HG03520 (cell line): ENCODE measurements around the gene TAL1.

Experiments used
- ATAC-seq: cut with Tn5 transposase; IDR thresholded peaks from one replicate; pipeline ENCODE4 v1.9.1; 2021; ENCODE audit warnings: mild to moderate bottlenecking, moderate library complexity; ENCODE audit not compliant: unreplicated experiment

The TAL1 gene

DNA sequence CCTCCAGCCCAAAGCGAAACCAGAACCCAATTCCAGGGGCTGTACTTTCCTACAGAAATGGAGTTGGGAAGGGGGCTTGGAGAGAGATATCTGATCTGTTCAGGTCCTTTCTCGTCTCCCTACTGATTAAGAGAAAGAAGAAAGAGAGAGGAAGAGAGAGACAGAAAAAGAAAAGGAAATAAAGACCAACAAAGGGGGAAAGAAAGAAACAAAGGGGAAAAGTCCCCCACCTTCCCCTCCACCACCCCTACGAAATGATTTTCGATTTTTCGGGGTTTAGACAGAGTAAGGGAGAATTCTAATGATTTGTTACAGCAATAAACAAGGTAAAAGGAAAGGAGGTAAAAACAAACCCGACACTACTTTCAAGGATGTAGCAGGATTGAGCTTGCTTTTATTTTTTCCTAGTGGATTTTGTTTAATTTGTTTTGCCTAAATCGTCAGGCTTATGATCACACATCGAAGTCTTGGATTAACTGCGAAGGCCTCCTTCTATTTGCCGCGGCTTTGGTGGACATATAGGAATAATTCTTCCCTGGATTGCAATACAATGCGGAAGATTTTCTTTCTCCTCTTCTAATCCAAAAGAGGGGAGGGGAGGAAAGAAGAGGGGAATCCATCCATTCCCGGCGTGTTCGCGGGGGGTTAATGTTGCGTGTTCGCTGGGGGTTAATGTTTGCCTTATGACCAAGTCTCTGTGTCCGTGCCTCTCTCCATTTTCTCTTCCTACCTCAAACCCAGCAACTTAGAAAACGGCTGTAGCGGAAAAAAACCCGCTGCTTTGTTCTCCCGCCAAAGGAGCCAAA is 1.9 kb downstream of the TAL1 start:
- no peak for ATAC-seq

DNA sequence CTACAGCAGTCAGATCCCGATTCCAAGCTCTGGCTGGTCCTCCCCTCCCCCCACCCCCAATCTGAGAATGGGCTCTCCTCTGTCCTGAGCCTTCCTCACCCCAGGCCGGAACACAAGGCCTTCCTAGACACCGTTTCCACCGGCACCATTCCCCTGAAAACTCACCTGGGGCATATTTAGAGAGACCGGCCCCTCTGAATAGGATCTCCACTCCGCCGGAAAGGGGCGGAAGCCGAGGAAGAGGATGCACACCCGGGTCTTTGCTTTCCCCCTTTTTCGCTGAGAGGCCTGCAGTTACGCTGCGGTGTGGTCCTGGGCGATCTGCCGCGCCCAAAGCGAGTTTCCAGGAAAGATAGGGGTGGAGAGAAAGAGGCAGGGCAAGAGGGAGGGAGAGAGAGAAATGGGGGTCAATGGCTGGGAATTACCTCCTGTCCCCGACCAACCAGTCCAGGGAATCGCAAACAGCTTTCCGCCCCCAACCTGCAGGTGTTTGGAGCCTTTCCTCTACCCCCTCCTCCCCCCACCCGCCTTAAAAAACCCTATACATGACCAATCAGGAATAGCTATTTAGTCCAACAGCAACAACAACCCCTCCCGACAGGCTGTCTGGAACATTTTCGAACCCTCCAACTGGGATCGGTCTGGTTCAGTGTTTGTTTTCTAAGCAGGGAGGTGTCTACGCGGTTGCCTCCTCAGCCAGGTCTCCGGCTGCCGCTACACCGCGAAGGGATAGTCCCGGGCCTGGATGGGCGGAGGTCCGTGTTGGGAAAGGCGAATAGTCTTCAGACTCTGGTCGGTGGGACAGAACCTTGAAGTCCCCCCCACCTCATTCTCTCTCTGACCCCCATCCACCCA is 2.8 kb downstream of the TAL1 start:
- ATAC-seq: no peak

DNA sequence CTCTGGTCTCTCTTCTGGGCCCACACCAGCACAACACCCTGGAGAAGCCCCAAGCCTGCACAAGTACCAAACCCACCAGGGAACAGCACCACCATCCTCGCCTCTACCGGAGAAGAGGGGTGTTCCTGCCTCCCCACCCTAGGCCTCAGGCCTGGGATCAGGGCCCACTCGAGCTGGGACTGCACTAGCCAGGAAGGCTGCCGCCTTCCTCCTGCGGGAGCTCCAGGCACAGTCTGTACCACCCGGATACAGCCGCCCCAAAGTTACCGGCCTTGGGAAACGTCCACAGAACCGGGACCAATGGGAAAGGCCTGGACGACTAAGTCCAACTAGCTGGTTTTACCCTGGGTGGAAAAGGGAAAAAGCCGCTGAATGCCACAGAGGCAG is 3.4 kb downstream of the TAL1 start:
- ATAC-seq: no peak

DNA sequence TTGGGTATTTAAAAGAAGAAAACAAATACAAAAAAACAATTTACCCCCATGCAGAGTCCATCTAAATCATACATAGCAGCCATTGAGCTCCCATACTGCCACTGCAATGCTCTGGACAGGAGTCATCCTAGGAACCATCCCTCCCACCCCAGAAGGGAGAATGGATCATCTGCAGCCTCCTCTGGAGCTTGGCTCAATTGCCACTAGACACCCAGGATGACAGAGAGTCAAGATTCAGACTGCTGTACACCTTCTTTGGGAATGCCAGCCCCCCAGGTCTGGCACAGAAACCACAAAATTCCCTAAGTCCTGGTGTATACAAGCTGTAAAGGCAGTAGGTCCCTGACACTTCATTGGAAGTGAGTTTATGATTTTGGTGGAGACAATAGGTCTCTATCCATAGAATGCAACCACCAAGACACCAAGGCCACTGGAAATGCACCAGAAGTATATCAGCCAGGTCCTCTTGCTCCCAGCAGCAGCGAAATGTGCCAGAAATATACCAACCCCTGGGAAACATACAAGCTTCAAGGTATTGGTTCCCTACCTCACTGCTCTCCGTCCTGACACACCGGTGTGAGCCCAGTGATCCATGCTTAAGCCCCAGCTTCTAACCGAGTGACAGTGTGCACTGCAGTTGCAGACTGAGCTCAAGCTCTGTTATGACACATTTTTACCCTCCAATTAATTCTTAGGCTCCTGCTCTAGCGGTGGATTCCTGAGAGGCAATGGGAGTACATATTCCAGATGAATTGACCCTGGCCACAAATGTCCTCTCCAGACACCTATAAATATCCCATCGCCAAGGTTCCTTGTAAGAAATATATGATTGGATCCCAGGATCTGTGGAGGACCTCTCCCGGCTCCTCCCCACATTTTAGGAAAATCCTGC is 4.4 kb downstream of the TAL1 start:
- no peak for ATAC-seq

DNA sequence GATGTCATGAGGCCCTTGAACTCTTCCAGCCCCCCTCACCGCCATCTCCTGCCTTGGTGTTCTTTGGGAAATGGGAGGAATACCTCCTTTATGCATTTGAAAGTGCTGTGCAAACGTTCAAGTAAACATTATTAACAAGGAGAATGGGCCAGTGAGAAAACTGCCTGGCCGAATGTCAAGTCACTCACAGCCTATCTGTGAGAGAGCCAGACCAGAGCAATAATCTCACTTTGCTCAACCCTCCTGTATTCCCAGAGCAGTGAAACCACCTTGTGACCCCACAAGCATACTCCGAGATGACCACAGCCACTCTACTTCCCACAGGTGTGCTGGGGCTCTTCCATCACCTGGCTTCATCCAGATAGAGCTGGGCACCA is 5.2 kb downstream of the TAL1 start:
- ATAC-seq: no peak

DNA sequence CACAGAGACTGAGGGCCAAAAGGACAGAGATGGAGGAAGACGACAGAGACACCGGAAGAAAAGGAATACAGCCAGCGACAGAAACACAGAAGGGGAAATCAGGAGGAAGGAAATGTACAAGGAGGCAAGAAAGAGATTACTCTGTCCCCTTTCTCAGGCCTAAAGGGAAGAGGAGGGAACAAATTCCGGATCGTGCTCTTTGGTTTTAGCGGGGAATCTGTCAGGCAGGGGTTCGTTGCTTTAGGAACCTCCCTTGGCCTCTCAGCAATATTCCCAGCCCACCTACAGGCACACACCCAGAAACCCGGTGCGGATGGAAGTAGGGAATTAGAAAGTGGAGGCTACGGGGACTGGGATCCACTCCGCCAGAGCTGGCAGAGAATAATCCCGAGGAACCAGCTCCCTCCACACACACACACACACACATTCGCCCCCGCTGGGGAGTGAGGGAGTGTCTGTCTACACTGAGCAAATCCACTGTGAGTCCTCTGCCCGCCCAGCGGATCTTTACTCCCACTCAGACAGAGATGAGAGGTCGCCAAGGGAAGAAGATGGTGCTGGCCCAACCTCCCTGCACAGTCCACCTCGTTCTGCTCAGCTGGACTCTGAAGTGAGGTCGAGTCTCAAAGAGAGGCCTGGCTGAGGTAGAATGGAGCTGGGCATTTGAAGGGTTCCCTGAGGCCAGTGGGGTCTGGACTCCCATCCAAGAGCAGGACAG is 5.7 kb downstream of the TAL1 start:
- no peak for ATAC-seq

DNA sequence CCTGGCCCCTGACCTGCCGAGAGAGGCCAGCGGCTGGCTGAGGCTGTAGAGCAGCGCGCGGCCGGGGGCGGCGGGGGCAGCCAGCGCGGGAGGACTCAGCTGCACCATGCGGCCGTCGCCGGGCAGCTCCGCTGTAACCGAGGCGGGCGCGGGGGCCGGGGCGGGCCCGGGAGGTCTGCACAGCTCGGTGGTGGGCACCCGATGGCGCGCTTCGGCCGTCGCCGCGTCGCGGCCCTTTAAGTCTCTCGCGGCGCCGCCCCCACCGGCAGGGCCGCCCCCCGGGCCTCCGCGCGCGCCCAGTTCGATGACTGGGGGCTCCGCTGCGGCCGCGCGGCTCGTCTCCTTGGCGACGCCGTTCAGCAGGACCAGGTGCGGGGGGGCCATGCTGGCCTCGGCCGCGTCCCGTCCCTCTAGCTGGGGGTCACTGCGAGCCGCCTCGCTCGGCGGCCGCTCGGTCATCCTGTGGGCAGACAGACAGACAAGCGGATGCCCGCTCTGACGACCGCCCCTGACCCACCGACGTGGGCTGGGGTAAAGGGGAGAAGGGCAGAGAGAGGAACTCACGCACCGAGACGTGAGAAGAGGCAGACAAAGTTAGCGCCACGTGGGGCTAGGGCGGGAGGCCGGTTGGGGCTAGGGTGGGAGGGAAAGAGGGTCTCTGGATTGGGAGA is 6.5 kb downstream of the TAL1 start:
- ATAC-seq: no peak

DNA sequence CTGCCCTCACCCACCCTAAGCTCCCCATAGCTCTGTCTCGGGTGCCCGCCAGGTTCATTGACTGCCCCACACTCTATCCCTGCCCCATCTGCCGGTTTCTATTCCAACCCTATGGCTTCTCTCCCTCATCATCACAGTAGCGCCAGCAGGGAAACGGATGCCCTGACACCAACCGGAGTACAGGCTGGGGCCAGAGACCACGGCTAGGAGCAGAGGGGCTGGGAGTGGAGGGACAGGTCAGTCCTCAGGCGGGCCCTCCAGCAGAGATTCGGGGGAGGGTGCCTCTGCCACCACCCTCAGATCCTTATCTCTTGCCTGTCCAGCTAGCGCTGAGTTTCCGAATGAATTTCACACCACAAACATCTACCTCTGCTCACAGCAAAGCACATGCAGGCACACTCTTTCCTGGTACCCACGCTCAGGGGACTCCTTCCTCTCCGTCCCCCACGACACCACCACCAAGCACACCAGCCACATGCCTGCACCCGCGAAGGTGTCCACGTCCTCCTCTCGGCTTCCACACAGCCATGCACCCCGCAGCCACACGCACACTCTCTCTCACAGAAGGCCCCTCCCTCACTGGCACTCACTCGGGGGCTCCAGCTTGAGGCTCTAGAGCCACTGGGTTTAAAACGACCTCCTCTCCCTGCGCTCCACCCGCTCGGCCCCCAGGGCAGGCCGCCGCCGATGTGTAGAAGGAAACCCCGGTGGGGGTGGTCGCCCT is 7.2 kb downstream of the TAL1 start:
- no peak for ATAC-seq

DNA sequence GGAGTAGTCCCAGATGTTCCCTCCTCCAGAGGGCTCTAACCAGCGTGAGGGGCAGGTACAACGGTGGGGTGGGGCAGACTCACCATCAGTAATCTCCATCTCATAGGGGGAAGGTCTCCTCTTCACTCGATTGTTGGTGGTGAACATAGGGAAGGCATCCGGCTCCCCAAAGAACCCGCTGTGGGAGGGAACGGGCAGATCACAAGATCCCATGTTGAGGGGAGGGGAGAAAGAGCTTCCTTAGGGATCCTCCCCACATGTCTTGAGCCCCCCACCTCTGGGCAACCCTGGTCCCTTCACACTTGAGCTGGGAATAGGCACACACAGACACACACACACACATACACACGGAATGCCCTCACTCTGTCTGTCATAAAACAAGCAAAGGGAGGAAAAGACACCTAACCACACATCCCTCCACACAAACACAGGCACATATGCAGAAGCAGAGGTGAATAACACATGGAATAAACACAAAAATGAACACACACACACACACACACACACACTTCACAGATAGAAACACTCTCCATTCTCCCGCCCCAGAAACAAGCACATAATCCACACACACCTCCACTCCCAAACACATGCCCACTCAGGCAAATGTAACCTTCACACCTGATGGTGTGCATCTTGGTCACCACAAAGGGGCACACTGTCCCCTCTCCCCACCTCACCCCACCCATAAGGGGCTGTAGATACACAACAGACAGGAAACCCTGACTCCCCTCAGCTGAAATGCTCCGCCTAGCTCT is 7.9 kb downstream of the TAL1 start:
- ATAC-seq: no peak

DNA sequence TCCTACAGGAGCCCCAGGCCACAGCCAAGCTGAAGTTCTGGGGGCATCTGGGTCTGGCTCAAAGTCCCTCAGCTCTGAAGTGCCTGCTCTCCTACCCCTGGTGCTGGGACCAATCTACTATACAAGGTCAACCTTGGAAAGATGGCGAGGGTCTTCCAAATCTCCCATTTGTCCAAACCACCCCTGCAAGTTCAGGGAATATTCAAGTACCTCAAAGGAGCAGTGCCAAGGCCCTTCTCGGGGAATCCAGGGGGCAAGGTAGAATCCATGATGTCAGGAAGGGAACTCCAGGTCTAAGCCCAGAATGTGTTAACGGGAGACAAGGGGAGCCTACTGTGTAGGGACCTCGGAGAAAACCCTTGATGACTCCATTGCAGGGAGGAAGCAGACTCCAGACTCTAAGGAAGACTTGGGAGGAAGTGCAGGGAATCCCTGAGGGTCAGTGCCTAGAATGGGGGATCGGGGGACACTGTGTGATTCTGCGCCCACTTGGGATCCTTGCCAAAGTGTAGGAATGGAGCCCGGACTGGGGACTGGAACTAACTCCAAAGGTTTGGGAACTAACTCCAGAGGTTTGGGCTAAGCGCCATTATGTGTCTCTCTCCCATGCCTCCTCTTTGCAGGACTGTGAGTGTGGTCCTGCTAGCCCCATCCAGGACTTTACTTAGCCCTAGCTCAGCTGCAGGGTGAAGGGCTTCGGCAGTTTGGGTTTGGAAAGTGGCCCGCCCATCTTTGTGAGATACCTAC is 8.7 kb downstream of the TAL1 start:
- no peak for ATAC-seq

DNA sequence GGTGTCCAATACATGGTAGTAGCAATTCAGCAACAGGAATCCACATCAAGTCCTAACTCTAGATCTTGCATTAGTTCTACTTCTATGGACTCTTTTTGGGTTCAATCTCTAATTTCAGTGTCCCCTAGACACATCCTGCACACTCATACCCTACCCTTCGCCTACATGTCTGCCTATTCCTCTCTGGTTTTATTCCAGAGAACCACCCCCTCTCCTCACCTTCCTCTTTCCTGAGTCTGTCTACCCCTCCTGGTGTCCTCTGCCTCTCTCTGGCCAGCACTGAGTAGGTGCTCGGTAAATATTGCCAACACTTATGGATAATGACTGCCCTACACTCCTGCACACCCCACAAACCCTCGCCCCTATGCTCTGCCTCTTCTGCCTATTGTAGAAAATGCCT is 9.5 kb downstream of the TAL1 start:
- ATAC-seq: no peak

DNA sequence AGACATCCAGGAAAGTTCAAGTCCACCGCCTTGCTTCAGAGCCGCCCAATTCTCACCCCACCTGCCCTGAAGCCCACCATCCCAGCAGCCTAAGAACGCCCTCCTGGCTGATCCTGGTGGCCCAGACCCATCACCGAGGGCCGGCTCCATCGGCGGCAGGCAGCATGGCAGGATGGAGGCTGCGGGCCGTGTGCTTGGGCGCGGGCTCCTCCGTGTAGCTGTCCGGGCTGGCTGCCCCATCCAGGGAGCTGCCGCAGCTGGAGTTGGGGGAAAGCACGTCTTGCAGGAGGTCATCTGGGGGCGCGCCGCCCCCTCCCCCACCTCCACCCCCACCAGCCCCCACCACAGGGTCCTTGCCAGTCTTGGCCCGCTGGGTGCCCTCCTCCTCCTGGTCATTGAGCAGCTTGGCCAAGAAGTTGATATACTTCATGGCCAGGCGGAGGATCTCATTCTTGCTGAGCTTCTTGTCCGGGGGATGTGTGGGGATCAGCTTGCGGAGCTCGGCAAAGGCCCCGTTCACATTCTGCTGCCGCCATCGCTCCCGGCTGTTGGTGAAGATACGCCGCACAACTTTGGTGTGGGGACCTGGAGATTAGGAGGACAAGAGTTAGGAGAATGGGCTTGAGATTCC is 12.3 kb downstream of the TAL1 start:
- ATAC-seq: no peak

DNA sequence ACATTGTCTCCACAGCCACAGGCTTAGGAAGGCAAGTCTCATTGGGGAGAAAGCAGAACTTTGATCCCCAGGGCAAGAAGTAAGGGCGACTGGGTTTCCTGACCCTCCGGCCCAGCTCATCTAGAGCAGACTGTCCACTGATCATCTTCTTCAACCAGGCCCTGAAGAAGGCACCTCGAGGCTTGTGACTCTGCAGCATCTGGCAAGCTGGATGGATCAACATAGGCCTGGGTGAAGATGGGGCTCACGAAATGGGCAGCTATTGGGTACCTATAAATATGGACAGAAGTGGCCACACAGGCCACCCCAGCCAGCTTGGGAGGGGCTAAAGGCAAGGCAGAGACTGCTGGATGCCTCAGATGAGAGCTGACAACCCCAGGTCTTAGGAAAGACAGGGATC is 13.0 kb downstream of the TAL1 start:
- no peak for ATAC-seq

DNA sequence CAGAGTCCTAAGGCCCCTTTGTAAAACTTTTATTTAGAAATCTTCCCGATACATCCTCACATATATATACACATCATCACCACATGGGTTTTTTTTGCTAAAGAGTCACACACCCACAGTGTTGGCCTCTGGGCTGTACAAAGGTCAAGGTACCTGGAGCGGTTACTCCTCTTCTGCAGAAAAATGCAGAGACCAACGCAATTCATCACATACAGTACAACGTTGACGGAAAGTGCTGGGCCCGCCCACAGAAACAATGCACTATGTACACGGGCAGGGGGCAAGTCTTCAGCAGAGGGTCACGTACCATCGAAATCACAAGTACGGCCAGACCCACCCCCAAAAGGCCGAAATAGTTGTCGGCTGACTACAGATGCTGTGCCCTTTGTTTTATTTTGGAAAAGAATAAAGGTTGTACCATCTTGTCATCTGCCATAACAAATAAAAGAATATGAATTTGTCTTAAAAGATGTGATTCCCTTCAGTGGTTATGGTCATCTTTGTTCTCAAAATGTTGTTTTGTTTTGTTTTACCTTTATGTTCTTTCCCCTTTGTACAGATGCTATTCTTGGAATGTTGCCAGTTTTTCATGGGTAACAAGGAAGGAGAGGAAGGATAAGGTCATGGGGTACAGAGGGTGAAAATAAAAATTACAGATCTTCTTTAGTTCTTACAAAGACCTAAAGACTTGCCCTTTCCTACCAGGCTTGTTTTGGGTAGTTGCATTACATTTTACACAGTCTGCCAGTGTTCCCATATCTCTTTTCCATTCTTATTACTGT is 15.6 kb downstream of the TAL1 start:
- no peak for ATAC-seq

DNA sequence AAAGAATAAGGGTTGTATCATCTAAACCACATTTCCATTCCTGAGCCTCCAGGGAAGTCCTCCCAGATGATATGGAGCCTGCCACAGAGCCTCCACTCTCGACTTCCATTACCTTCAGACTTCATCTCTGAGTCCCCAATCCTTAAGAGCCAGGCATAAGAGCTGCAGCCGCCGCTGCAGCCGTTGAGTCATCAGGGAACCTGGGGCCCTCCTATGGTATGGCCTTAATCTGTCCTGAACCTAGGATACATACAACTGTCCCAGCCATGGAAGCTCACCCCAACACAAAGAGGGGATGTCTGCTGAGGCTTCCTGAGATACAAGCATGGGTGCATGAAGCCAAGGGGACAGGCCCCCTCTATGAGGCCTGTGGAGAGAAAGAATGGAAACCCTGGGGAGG is 16.3 kb downstream of the TAL1 start:
- ATAC-seq: no peak

DNA sequence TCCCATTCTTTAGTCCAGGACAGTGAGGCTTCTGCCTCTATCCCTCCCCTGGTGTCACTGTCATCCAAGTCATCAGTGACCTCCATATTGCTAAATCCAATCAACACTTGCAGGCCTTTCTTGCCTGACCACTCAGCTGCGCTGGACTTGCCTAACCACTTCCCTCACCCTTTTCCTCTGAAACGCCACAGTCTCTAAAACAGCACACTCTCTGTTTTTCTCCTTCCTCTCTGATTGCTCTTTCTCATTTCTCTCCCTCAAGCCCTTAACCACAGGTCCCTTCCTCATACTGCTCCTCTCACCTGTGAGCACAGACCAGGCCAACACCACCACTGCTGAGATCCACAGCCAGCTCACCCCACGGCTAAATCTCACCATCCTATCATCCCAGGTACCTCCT is 17.5 kb downstream of the TAL1 start:
- no peak for ATAC-seq
